BE2C (cell line): Measurements from ENCODE around the gene CERT1.

ENCODE experiments used
- DNase-seq: peaks from one replicate; pipeline ENCODE4 v3.0.0-alpha.2; 2020
- H3K27me3 ChIP-seq: fragments of 250-450 bp; sonication (Bioruptor Pico); 2 replicates; pipeline ENCODE4 v1.5.1; 2020; ENCODE audit warnings: mild to moderate bottlenecking
- H3K36me3 ChIP-seq: fragments of 250-450 bp; sonication (Bioruptor Pico); 2 replicates; pipeline ENCODE4 v1.5.1; 2020; ENCODE audit warnings: mild to moderate bottlenecking
- H3K4me1 ChIP-seq: fragments of 250-450 bp; sonication (Bioruptor Pico); 2 replicates; pipeline ENCODE4 v1.5.1; 2020
- H3K4me3 ChIP-seq: 2 replicates; pipeline ENCODE4 v1.5.1; 2011; ENCODE audit warnings: low read depth, low read length
- H3K9me3 ChIP-seq: fragments of 250-450 bp; sonication (Bioruptor Pico); 2 replicates; pipeline ENCODE4 v1.5.1; 2020
- TF ChIP-seq, protein P1 (sequence below): IDR thresholded peaks from 2 replicates; pipeline ENCODE4 v1.5.1; 2012; ENCODE audit warnings: mild to moderate bottlenecking, low read depth, low read length

Gene CERT1

DNA sequence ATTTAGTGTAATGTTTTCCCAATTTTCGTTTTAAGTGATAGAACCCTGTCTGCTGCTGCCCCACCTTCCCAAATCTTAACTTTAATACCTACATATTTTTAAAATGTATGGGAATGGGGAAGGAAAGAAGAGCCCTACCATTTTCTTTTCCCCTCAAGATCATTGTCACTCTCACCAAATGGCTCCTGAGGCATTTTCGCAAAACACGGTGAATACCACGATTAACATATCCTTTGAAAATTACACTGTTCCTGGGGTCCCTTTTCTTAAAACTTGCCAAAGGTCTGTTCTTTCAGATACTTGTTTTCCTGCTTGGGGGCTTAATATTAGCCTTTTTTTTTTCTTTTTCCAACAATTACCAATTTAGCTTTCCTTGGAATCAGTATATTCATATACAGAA is 36.1 kb downstream of the CERT1 start:
- Histone ChIP-seq H3K4me3 (no peak overlapping the region), H3K36me3 (0 out of 2 replicates have a peak, but pooled peaks cover 2% of the 10 kb centered on the region), H3K27me3 (no peaks in the 10 kb centered on the region), H3K9me3 (no peaks in the 10 kb centered on the region; the same call in 1 of the 2 replicates), H3K4me1 (no peaks in the 10 kb centered on the region; the same call in none of the 2 replicates)
- no peak for DNase-seq
- TF ChIP-seq, protein P1, sequence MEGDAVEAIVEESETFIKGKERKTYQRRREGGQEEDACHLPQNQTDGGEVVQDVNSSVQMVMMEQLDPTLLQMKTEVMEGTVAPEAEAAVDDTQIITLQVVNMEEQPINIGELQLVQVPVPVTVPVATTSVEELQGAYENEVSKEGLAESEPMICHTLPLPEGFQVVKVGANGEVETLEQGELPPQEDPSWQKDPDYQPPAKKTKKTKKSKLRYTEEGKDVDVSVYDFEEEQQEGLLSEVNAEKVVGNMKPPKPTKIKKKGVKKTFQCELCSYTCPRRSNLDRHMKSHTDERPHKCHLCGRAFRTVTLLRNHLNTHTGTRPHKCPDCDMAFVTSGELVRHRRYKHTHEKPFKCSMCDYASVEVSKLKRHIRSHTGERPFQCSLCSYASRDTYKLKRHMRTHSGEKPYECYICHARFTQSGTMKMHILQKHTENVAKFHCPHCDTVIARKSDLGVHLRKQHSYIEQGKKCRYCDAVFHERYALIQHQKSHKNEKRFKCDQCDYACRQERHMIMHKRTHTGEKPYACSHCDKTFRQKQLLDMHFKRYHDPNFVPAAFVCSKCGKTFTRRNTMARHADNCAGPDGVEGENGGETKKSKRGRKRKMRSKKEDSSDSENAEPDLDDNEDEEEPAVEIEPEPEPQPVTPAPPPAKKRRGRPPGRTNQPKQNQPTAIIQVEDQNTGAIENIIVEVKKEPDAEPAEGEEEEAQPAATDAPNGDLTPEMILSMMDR, result no peak

- H3K36me3 ChIP-seq, result 0 out of 2 replicates have a peak, but pooled peaks cover 2% of the 10 kb centered on the region
- peaks cover 3% of the 10 kb centered on the region for H3K9me3 ChIP-seq
- H3K4me3 ChIP-seq, result no peak overlapping the region
- H3K4me1 ChIP-seq, result no peaks in the 10 kb centered on the region; the same call in none of the 2 replicates
- TF ChIP-seq, protein P1, result no peak
- DNase-seq, result no peak
- no peaks in the 10 kb centered on the region for H3K27me3 ChIP-seq
Observed at GRCh38 chr5:75473463-75473862, 38.0 kb downstream of the CERT1 start.

DNA sequence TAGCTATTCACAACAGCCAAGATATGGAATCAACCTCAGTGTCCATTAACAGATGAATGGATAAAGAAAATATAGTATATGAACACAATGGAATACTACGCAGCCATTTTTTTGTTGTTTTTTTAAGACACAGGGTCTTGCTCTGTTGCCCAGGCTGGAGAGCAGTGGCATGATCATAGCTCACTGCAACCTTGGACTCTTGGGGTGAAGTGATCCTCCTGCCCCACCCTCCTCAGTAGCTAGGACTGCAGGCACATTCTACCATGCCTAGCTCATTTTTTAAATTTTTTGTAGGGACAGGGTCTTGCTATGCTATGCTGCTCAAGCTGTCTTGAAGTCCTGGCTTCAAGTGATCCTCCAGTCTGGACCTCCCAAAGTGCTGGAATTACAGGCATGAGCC is 38.5 kb downstream of the CERT1 start:
- Histone ChIP-seq H3K27me3 (no peaks in the 10 kb centered on the region), H3K36me3 (0 out of 2 replicates have a peak, but pooled peaks cover 2% of the 10 kb centered on the region), H3K9me3 (peaks cover 3% of the 10 kb centered on the region), H3K4me3 (no peak overlapping the region), H3K4me1 (no peaks in the 10 kb centered on the region; the same call in none of the 2 replicates)
- DNase-seq, result no peak
- TF ChIP-seq, protein P1, result no peak

DNA sequence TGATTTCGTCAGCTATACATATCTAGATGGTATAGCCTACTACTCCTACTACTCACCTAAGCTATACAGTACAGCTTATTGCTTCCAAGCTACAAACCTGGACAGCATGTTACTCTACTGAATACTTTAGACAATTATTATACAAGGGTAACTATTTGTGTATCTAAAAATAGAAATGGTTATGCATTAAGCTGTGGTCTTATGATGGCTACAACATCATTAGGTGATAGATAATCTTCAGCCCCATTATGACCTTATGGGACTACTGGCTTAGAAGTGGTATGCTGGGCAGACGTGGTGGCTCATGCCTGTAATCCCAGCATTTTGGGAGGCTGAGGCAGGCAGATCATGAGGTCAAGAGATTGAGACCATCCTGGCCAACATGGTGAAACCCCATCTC is 40.2 kb downstream of the CERT1 start:
- H3K9me3 ChIP-seq, result peaks cover 3% of the 10 kb centered on the region
- TF ChIP-seq, protein P1, result no peak

GRCh38 chr5:75469017-75469416 is 42.4 kb downstream of the CERT1 start:
- Histone ChIP-seq H3K36me3 (0 out of 2 replicates have a peak, but pooled peaks cover 2% of the 10 kb centered on the region), H3K27me3 (no peaks in the 10 kb centered on the region), H3K9me3 (peaks cover 3% of the 10 kb centered on the region), H3K4me1 (0 out of 2 replicates have a peak, but pooled peaks cover 2% of the 10 kb centered on the region), H3K4me3 (no peak overlapping the region)
- no peak for DNase-seq
- TF ChIP-seq, protein P1, result no peak

More for the DNA sequence above, 40.2 kb downstream of the CERT1 start:
- no peak overlapping the region for H3K4me3 ChIP-seq
- H3K36me3 ChIP-seq, result 0 out of 2 replicates have a peak, but pooled peaks cover 2% of the 10 kb centered on the region
- DNase-seq, result no peak
- H3K27me3 ChIP-seq, result no peaks in the 10 kb centered on the region
- H3K4me1 ChIP-seq, result no peaks in the 10 kb centered on the region; the same call in none of the 2 replicates

- 0 out of 2 replicates have a peak, but pooled peaks cover 2% of the 10 kb centered on the region for H3K36me3 ChIP-seq
- H3K4me3 ChIP-seq, result no peak overlapping the region
- TF ChIP-seq, protein P1, result no peak
- no peak for DNase-seq
- H3K9me3 ChIP-seq, result peaks cover 3% of the 10 kb centered on the region; the same call in 1 of the 2 replicates
- H3K4me1 ChIP-seq, result 0 out of 2 replicates have a peak, but pooled peaks cover 2% of the 10 kb centered on the region
- no peaks in the 10 kb centered on the region for H3K27me3 ChIP-seq
Observed at GRCh38 chr5:75468593-75468992, 42.8 kb downstream of the CERT1 start.
